Epidermal melanocyte (primary cell): ENCODE data around the gene DNAAF5.
"Not testable (repeated sequence)": the region's sequence is repeated elsewhere in the genome, so short reads cannot be mapped to it uniquely, and the experiment has no call there.

Source experiments
- DNase-seq: peaks from one replicate; pipeline ENCODE4 v3.0.0; 2011; ENCODE audit warnings: low spot score; ENCODE audit not compliant: insufficient read length

Gene DNAAF5

DNA sequence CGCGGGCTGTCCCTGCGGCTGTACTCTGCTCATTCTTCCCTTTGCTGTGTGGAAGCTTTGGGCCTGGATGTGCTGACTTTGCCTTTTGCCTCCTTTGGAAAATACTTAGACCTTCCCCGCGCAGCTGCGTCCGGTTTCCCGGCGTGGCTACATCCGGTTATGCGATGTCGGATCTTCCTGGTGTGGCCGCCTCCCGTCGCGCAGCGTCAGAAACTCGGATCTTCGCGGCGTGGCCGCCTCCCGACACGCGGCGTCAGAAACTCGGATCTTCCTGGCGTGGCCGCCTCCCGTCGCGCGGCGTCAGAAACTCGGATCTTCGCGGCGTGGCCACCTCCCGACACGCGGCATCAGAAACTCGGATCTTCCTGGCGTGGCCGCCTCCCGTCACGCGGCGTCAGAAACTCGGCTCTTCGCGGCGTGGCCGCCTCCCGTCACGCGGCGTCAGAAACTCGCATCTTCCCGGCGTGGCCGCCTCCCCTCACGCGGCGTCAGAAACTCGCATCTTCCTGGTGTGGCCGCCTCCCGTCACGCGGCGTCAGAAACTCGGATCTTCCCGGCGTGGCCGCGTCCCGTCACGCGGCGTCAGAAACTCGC lies 55.5 kb downstream of the DNAAF5 start:
- no peak for DNase-seq

DNA sequence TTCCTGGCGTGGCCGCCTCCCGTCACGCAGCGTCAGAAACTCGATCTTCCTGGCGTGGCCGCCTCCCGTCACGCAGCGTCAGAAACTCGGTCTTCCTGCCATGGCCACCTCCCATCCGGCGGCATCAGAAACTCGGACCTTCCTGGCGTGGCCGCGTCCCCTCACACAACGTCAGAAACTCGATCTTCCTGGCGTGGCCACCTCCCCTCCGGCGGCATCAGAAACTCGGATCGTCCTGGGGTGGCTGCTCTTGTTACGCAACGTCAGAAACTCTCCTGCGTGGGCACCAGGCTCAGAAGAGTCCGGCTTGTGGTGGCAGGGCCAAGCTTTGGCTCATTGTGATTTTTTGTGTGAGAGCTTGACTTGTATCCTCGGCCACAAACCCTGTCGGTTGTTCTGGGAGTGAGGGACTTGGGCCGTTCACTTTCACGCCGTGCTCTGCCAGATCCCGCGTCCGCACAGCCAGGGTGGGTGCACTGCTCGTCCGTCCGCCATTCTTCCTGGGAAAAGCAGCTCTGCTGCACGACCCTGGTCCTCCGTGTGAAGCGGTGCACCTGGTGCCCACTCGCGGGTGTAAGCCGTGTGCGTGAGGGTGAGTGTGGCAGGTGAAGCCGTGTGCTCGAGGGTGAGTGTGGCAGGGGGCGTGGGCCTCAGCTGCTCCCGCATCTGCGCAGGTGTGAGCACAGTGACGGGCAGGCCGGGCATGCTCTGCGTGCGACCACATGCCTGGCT lies 56.4 kb downstream of the DNAAF5 start:
- DNase-seq, result no peak

DNA sequence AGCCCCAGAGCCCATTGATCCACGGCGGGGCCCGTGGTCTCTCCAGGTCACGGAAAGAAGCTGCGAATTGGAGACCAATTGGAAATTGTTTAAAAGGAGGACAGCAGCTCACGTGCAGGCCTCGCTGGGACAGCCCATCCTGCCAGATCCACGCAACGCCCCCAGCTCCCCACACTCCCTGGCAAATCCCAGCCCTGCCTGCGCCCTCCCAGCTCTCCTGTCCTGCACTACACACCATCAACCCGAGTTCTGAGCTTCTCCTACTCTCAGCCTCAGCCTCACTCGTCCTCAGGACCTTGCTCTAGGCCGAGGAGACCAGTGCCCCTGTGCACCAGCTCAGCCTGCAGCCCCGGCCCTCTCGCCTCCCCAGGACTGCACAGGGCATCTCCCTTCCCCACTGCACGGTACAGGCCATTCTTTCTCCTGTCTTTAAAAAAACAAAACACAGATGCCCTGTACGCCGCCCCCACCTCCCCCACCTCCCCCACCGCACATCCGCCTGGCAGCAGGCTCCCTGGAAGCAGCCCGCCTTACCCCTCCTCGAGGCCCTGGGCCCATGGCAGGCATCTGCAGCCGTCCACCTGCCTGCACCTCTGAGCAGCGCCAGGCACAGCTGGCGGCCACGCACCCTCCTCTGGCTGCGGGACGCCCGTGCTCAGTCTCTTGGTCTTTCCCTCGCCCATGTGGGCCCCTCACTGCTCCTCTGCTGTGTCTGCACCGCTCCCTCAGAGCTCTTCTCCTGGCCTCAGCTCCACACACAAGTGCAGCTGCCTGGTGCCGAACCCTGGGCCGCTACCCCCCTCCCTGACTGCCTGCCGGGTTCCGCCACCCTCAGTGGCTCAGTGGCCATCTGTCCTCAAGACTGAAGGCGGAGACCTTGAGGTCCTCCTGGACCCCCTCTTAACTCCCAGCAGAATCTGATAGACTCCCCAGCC lies 57.3 kb downstream of the DNAAF5 start:
- no peak for DNase-seq

DNA sequence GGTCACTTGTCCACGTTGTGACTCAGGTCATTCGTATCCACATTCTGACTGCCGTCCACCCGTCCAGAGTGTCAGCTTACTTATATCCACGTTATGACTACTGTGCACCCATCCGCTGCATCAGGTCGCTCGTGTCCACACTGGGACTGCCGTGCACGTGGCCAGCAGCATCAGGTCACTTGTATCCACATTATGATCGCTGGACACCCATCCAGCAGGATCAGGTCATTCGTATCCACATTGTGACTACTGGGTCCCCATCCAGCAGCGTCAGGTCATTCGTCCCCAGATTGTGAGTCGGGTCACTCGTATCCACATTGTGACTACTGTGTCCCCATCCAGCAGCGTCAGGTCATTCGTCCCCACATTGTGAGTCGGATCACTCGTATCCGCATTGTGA lies 58.5 kb downstream of the DNAAF5 start:
- DNase-seq, result no peak

DNA sequence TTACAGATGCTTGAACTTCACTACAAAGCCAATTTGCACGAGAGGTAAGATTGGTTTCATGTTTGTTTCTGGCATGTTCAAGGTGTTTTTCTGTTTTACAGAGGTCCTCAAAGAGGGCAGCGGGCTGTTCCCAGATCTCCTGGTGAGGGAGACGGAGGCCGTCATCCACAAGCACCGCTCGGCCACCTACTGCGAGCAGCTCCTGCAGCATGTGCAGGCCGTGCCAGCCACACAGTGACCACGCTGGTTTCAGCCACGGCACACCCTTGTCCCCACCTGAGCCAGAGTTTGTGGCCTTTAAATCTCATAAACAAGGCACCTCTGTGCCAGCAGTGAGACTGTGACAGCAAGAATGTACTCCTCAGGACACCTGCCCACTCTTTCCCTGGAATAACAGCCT lies 58.9 kb downstream of the DNAAF5 start:
- no peak for DNase-seq

DNA sequence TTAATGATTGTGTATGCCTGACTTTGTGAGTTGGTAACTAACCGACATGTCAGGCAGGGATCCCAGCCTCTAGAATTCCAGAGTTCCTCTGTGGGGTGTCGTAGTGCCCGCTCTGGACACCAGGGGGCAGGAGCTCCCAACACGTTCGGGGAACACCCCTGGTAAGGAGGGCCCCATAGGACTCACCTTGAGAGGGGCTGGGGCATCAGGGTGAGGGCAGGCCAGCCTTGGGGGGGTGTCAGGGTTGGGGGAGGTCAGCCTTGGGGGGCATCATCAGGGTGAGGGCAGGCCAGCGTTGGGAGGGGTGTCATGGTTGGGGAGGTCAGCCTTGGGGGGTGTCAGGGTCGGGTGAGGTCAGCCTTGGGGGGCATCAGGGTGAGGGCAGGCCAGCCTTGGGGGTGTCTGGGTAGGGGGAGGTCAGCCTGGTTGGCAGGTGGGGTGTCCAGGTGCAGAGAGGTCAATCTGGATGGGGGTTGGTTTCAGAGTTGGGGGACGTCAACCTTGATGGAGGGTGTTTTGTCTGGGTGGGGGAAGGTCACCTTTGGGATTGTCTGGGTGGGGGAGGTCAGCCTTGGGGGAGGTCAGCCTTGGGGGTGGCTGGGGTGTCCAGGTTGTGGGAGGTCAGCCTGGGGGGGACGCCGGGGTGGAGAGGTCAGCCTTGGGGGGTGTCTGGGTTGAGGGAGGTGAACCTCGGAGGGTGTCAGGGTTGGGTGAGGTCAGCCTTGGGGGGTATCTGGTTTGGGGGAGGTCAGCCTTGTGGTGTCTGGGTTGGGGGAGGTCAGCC lies 60.2 kb downstream of the DNAAF5 start:
- DNase-seq, result peak; percentile 89

DNA sequence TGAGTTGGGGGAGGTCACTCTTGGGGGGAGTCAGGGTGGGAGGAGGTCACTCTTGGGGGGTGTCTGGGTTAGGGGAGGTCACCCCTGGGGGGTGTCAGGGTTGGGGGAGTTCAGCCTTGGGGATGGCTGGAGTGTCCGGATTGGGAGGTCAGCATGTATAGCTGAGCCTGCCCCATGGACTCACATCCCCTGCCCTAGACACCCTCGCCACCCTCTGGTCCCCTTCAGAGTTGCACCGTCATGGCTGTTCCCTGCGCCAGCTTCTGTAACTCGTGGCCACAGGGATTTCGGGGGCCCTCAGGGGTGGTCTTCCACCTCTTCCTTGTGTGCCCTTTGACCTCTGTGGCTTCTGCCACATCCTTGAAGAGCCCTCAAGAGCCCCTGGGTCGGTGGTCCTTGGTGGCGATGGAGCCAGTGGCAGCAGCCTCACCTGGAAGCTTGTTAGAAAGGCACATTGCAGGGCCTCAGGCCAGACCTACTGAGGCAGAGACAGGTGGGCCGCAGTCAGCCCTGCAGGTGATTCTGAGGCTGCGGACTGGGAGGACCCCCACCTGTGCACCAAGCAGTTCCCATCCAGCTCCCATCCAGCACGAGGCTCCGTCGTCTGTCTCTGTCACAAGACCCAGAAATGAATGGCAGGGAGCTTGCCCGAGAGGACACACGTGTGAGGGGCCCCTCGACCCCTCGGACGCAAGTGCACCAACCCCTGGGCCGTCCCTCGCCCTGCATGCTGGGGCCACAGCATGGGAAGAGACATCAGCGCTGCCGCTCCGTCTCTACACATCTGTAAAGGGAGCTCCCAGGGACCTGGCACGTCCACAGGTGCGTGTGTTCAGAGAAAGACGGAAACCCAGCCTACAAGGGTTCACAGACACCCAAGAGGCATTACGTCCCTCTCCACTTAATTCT lies 61.1 kb downstream of the DNAAF5 start:
- no peak for DNase-seq

DNA sequence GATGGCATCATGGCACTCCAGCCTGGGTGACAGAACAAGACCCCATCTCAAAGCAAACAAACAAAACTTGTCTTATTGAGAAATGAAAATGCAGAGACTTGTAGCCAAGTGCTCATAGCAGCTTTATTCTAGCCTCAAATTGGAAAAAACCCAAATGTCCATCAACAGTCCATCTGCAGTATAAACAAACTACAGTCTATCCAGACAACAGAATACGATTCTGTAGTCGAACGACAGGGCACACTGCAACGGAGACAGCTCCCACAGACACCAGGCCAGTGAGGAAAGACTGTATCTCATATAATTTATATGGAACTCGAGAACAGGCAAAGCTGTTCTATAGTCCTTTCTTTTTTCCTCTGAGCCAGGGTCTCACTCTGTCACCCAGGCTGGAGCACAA lies 65.0 kb downstream of the DNAAF5 start:
- DNase-seq, result no peak

DNA sequence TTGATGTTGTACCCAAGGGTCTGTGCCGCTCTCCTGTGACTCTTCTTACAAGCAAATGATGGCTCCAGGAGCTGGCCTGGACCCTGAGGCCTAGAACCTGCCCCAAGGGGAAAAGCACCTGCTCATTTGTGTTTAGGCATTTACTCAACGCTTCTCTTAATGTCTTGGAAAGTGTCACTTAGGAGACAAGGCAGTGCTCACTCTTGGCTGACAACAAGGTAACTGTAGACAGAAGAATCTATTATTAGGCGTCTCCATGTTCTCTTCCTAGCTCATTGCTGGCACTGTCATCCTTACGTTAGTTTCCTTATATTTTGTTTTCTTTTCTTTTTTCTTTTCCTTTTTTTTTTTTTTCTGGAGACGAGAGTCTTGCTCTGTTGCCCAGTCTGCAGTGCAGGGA lies 67.7 kb downstream of the DNAAF5 start:
- DNase-seq, result no peak

DNA sequence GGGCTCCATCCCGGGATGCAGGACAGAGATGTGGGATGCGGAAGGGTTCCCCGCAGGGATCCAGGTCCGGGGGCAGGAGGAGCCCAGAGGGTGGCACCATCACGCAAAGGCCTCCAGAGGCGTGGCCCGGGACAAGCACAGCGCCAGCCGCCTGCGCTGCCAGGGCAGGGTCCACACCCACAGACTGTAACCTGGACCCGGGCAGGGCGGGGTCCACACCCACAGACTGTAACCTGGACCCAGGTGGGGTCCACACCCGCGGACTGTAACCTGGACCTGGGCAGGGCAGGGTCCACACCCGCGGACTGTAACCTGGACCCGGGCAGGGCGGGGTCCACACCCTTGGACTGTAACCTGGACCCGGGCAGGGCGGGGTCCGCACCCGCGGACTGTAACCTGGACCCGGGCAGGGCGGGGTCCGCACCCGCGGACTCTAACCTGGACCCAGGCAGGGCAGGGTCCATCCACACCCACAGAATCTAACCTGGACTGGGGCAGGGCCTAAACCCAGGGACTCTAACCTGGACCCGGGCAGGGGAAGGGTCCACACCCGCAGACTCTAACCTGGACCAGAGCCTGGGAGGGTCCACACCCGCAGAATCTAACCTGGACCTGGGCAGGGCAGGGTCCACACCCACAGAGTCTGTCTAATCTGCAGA lies 68.3 kb downstream of the DNAAF5 start:
- DNase-seq, result no peak

DNA sequence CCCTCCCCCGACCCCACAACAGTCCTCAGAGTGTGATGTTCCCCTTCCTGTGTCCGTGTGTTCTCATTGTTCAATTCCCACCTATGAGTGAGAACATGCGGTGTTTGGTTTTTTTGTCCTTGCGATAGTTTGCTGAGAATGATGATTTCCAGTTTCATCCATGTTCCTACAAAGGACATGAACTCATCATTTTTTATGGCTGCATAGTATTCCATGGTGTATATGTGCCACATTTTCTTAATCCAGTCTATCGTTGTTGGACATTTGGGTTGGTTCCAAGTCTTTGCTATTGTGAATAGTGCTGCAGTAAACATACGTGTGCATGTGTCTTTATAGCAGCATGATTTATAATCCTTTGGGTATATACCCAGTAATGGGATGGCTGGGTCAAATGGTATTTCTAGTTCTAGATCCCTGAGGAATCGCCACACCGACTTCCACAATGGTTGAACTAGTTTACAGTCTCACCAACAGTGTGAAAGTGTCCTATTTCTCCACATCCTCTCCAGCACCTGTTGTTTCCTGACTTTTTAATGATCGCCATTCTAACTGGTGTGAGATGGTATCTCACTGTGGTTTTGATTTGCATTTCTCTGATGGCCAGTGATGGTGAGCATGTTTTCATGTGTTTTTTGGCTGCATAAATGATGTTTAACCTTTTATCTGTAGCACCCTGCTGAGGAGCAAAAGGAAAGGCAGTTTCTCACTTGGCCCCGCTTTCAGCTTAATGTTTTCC lies 70.1 kb downstream of the DNAAF5 start:
- not testable (repeated sequence) for DNase-seq

DNA sequence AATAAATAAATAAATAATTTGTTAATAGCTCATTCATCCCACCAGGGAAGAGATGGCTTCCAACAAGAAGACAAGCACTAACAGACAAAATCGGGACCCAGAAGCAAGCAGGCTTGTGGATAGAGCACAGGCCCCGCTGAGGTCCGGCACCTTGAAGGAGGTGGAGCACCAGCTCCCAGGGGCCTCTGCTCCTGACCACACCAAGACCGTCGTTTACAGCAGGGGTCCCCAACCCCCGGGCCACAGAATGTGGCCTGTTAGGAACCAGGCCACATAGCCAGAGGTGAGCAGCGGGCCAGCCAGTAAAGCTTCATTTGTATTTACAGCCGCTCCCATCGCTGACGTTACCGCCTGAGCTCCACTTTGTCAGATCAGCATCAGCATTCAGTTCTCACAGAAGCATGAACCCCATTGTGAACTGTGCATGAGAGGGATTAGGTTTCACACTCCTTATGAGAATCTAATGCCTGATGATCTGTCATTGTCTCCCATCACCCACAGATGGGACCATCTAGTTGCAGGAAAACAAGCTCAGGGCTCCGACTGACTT lies 72.5 kb downstream of the DNAAF5 start:
- DNase-seq, result no peak

DNA sequence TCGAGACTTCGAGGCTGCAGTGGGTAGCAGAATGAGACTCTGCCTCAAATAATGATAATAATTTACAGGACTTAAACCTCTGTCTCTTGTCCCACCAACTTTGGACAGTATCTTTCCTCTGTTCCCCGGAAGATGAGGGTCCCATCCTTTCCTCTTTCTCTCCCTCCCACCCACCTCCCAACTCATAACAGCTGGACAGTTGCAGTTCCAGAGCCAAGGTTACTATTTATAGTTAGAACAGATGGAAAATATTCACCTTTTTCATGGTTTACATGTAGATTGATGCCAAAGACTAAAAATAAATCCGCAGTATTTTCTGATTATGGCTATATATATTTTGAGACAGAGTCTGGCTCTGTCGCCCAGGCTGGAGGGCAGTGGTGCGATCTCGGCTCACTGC lies 74.2 kb downstream of the DNAAF5 start:
- no peak for DNase-seq

DNA sequence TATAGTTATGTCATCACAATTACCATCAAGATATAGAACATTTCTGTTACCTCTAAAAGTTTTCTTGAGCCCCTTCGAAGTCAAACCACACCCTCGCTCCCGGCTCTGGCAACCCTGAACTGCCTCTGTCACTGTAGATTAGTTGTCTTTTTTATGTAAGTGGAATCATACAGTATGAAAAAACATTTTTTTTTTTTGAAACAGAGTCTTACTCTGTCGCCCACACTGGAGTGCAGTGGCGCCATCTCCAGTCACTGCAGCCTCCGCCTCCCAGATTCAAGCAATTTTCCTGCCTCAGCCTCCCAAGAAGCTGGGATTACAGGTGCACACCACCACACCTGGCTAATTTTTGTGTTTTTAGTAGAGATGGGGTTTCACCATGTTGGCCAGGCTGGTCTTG lies 74.9 kb downstream of the DNAAF5 start:
- not testable (repeated sequence) for DNase-seq

DNA sequence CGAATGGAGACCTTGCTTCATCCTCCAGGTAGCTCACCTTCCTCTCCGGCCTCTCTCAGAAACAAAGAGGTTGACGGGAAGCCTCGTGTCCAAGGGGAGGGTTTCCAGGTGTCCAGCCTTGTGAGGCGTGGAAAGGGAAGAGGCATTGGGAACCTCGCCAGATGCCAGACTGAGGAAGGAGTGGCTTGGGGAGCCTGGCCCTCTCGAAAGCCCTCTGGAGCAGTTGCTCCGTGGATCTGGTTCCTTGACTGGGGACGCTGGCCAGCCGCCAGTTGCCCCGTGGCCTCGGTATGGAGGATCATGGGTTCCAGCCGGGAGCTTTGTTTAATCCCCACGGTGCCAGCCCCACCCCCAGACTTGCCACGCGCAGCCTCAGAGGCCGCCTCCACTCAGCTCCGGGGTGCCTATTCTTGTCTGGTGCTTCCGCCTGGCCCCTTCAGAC lies 75.5 kb downstream of the DNAAF5 start:
- DNase-seq, result peak; percentile 76

DNA sequence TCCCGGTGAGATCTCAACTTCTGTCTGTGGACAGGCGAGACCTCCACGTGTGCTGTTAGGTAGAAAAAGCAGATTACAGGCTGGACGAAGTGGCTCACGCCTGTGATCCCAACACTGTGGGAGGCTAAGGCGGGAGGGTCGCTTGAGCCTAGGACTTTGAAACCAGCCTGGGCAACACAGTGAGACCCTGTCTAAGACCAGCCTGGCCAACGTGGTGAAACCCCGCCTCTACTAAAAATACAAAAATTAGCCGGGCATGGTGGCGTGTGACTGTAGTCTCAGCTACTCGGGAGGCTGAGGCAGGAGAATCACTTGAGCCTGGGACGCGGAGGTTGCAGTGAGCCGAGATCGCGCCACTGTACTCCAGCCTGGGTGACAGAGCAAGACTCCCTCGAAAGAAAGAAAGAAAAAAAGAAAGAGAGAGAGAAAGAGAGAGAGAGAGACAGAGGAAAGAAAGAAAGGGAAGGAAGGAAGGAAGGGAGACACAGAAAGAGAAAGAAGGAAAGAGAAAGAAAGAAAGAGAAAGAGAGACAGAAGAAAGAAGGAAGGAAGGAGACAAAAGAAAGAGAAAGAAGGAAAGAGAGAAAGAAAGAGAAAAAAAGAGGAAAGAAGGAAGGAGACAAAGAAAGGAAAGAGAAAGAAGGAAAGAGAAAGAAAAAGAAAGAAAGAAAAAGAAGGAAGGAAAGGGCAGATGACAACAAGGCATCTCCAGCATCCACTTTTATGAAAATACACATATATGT lies 76.2 kb downstream of the DNAAF5 start:
- DNase-seq, result no peak

DNA sequence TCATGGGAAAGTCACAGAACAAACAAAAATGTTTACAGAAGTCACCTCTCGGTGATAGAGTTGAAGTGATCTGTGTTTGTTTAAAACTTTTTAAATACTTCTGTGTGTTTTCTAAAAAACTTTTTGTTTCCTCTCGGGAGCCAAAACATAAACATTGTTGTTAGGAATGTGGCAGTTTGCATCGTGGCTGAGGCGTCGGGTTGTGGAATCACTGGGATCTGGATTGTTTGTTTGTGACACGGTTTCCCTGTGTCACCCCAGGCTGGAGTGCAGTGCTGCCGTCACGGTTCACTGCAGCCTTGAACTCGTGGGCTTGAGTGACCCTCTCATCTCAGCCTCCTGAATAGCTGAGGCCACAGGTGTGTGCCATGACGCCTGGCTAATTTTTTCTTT lies 76.7 kb downstream of the DNAAF5 start:
- no peak for DNase-seq

DNA sequence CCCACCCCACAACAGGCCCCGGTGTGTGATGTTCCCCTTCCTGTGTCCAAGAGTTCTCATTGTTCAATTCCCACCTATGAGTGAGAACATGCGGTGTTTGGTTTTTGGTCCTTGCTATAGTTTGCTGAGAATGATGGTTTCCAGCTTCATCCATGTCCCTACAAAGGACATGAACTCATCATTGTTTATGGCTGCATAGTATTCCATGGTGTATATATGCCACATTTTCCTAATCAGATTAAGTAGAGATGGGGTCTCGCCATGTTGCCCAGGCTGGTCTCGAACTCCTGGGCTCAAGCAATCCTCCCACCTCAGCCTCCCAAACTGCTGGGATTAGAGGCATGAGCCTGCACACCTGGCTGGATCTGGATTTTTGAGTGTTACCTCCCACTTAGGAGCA lies 77.3 kb downstream of the DNAAF5 start:
- DNase-seq, result not testable (repeated sequence)
